HG02571 (cell line): ENCODE measurements around the gene YAP1.

ENCODE experiments used
- ATAC-seq: cut with Tn5 transposase; IDR thresholded peaks from one replicate; pipeline ENCODE4 v1.9.1; 2021; ENCODE audit warnings: mild to moderate bottlenecking, moderate library complexity; ENCODE audit not compliant: unreplicated experiment

Gene YAP1

GRCh38 chr11:102116453-102117205 lies 6.4 kb downstream of the YAP1 start:
- ATAC-seq, result no peak

GRCh38 chr11:102117472-102118113 lies 7.3 kb downstream of the YAP1 start:
- no peak for ATAC-seq

GRCh38 chr11:102118937-102119336 lies 8.7 kb downstream of the YAP1 start:
- no peak for ATAC-seq

GRCh38 chr11:102119997-102120396 lies 9.8 kb downstream of the YAP1 start:
- no peak for ATAC-seq

- no peak for ATAC-seq
Measured at GRCh38 chr11:102120437-102120973, 10.3 kb downstream of the YAP1 start.

- no peak for ATAC-seq
Measured at GRCh38 chr11:102121329-102121728, 11.1 kb downstream of the YAP1 start.

- no peak for ATAC-seq
Measured at GRCh38 chr11:102134597-102134996, 24.4 kb downstream of the YAP1 start.

- no peak for ATAC-seq
Measured at GRCh38 chr11:102135256-102135655, 25.0 kb downstream of the YAP1 start.

GRCh38 chr11:102138223-102138622 lies 28.0 kb downstream of the YAP1 start:
- ATAC-seq, result no peak

GRCh38 chr11:102138670-102139069 lies 28.4 kb downstream of the YAP1 start:
- ATAC-seq, result no peak

GRCh38 chr11:102139081-102139498 lies 28.8 kb downstream of the YAP1 start:
- ATAC-seq, result no peak

GRCh38 chr11:102142333-102142732 lies 32.1 kb downstream of the YAP1 start:
- ATAC-seq, result no peak

- ATAC-seq, result no peak
Measured at GRCh38 chr11:102143867-102144266, 33.6 kb downstream of the YAP1 start.

GRCh38 chr11:102144357-102145355 lies 34.4 kb downstream of the YAP1 start:
- ATAC-seq, result no peak

GRCh38 chr11:102147015-102147414 lies 36.8 kb downstream of the YAP1 start:
- ATAC-seq, result no peak

GRCh38 chr11:102147632-102148031 lies 37.4 kb downstream of the YAP1 start:
- no peak for ATAC-seq

GRCh38 chr11:102148059-102148458 lies 37.8 kb downstream of the YAP1 start:
- ATAC-seq, result no peak

GRCh38 chr11:102151784-102152525 lies 41.7 kb downstream of the YAP1 start:
- no peak for ATAC-seq

GRCh38 chr11:102153082-102153481 lies 42.8 kb downstream of the YAP1 start:
- no peak for ATAC-seq

- ATAC-seq, result no peak
Measured at GRCh38 chr11:102154806-102155205, 44.6 kb downstream of the YAP1 start.
